Activated T-cell treated with anti-CD3 and anti-CD28 coated beads, Interleukin-2, amount 50 U/mL, for 72 hours (primary cell): ENCODE measurements around the gene CCZ1B. TPM values are rescaled to one million over a fixed set of nuclear protein-coding genes. Genes with fewer than 3 reads are reported as not detected.
"Not testable (repeated sequence)": the region's sequence is repeated elsewhere in the genome, so short reads cannot be mapped to it uniquely, and the experiment has no call there.

Source experiments
- ATAC-seq, 2 donors: fragments of 150-1000 bp; cut with Tn5 transposase; replicated peaks in 1 of 2; 2 replicates each; pipeline ENCODE4 v1.10.0; 2021; ENCODE audit warnings: moderate library complexity in 2 of 2, mild to moderate bottlenecking in 1 of 2
- DNase-seq, 2 donors: peaks; one replicate each; pipeline ENCODE4 v3.0.0; 2021 to 2022; ENCODE audit warnings: mixed read lengths in 1 of 2
- H3K27ac Mint-ChIP-seq: one replicate; pipeline ENCODE4 v1.8.0; 2022; ENCODE audit warnings: mild to moderate bottlenecking, moderate library complexity, mixed read lengths
- H3K27me3 Mint-ChIP-seq: one replicate; pipeline ENCODE4 v1.8.0; 2022; ENCODE audit warnings: low read depth, mixed read lengths
- H3K36me3 Mint-ChIP-seq, 2 donors: one replicate each; pipeline ENCODE4 v1.8.0; 2022; ENCODE audit warnings: mixed read lengths in 2 of 2, mild to moderate bottlenecking in 1 of 2; ENCODE audit not compliant: insufficient read depth in 2 of 2
- H3K4me1 Mint-ChIP-seq: one replicate; pipeline ENCODE4 v1.8.0; 2022; ENCODE audit warnings: low read depth, mixed read lengths
- H3K4me3 Mint-ChIP-seq, 2 donors: one replicate each; pipeline ENCODE4 v1.8.0; 2022; ENCODE audit warnings: mild to moderate bottlenecking in 2 of 2, mixed read lengths in 2 of 2, moderate library complexity in 2 of 2
- H3K9me3 Mint-ChIP-seq, 2 donors: one replicate each; pipeline ENCODE4 v1.8.0; 2022; ENCODE audit warnings: mixed read lengths in 2 of 2
- total RNA-seq, 2 donors: library from RNA; stranded (reverse); gene quantifications; one replicate each; pipeline ENCODE4 v1.2.3, GENCODE V29; 2022

The CCZ1B gene
- total RNA-seq, 2 donors from 2014 or later: 70.9 to 108 TPM

- ATAC-seq, H3K9me3 Mint-ChIP-seq: not testable (repeated sequence)
Observed at GRCh38 chr7:6753964-6754363, 72.1 kb downstream of the CCZ1B start, which contains the start of gene RSPH10B2. Gene RSPH10B2 (plus strand): TSS chr7:6754103. CDS start chr7:6757678, 3,575 bp downstream.

DNA sequence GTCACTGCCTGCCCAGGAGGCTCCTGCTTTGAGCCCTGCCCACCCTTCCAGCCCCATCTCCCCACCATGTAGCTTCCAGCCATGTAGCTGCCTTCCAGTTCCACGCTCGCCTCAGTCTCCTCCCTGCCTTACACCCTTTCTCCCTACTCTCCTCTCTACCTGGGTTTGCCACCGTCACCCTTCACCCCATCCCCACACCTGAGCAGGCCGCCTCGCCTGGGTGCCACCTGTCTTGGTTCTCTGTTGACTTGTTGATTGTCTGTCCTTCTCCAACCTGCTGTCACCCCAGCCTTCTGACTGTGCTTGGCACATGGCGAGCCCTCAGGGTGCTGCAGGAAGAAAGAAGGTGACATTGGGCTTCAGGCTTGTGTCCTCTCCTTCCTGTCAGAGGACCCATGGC, 75.9 kb downstream of the CCZ1B start:
- not testable (repeated sequence) for H3K27me3 Mint-ChIP-seq, ATAC-seq, H3K4me1 Mint-ChIP-seq, DNase-seq, H3K27ac Mint-ChIP-seq, H3K9me3 Mint-ChIP-seq, H3K4me3 Mint-ChIP-seq, H3K36me3 Mint-ChIP-seq

More at GRCh38 chr7:6753964-6754363, 72.1 kb downstream of the CCZ1B start, which contains the start of gene RSPH10B2:
- H3K36me3 Mint-ChIP-seq, H3K27me3 Mint-ChIP-seq, H3K4me1 Mint-ChIP-seq, H3K4me3 Mint-ChIP-seq, DNase-seq, H3K27ac Mint-ChIP-seq: not testable (repeated sequence)

- H3K9me3 Mint-ChIP-seq, ATAC-seq, H3K4me3 Mint-ChIP-seq, H3K27me3 Mint-ChIP-seq, H3K27ac Mint-ChIP-seq, H3K36me3 Mint-ChIP-seq, DNase-seq, H3K4me1 Mint-ChIP-seq: not testable (repeated sequence)
Observed at GRCh38 chr7:6749335-6749734, 76.7 kb downstream of the CCZ1B start.

Other genes starting within 250 kb of the CCZ1B start
- gene ZDHHC4, start 248.8 kb downstream of the CCZ1B start, total RNA-seq: 10 to 100 TPM; 48.5 to 48.9 TPM
- gene INTS15, start 236.3 kb downstream of the CCZ1B start, total RNA-seq: 10 to 100 TPM; 32.5 to 33.4 TPM
- 1 to 10 TPM; 3.2 to 4.0 TPM for gene ZNF853, start 210.7 kb downstream of the CCZ1B start, total RNA-seq
- 10 to 100 TPM; 23.5 to 24.6 TPM for gene ZNF316, start 189.0 kb downstream of the CCZ1B start, total RNA-seq
- gene ZNF12, start 119.3 kb downstream of the CCZ1B start, total RNA-seq: 10 to 100 TPM; 18.5 to 21.5 TPM
- gene RSPH10B2, start 72.2 kb downstream of the CCZ1B start, total RNA-seq: under 1 TPM in 1 of 2 donors, not detected in 1; 0.89 TPM